HG03066 (cell line): ENCODE results near the gene SLC8A1.

ENCODE experiments used
- ATAC-seq: cut with Tn5 transposase; IDR thresholded peaks from one replicate; pipeline ENCODE4 v1.9.1; 2021; ENCODE audit warnings: low read depth; ENCODE audit not compliant: unreplicated experiment

Gene SLC8A1

GRCh38 chr2:40430776-40431599, 20.9 kb downstream of the SLC8A1 start:
- no peak for ATAC-seq

GRCh38 chr2:40428439-40428838, 23.5 kb downstream of the SLC8A1 start:
- no peak for ATAC-seq

GRCh38 chr2:40421631-40422297, 30.1 kb downstream of the SLC8A1 start:
- ATAC-seq: no peak

GRCh38 chr2:40420478-40420877, 31.4 kb downstream of the SLC8A1 start:
- ATAC-seq: no peak

GRCh38 chr2:40419364-40419762, 32.5 kb downstream of the SLC8A1 start:
- ATAC-seq: no peak

GRCh38 chr2:40418614-40419363, 33.1 kb downstream of the SLC8A1 start:
- ATAC-seq: no peak

- no peak for ATAC-seq
Observed at GRCh38 chr2:40416486-40416885, 35.4 kb downstream of the SLC8A1 start.

- no peak for ATAC-seq
Observed at GRCh38 chr2:40415391-40415790, 36.5 kb downstream of the SLC8A1 start.

GRCh38 chr2:40412456-40412855, 39.4 kb downstream of the SLC8A1 start:
- no peak for ATAC-seq

GRCh38 chr2:40410695-40411094, 41.2 kb downstream of the SLC8A1 start:
- ATAC-seq: no peak

GRCh38 chr2:40409734-40410133, 42.2 kb downstream of the SLC8A1 start:
- no peak for ATAC-seq

GRCh38 chr2:40406485-40407289, 45.2 kb downstream of the SLC8A1 start:
- ATAC-seq: no peak

GRCh38 chr2:40405465-40405864, 46.4 kb downstream of the SLC8A1 start:
- no peak for ATAC-seq

- no peak for ATAC-seq
Observed at GRCh38 chr2:40404517-40404916, 47.4 kb downstream of the SLC8A1 start.

GRCh38 chr2:40403233-40403836, 48.6 kb downstream of the SLC8A1 start:
- ATAC-seq: no peak

- ATAC-seq: no peak
Observed at GRCh38 chr2:40401896-40402295, 50.0 kb downstream of the SLC8A1 start.

GRCh38 chr2:40400336-40400953, 51.4 kb downstream of the SLC8A1 start:
- ATAC-seq: no peak

GRCh38 chr2:40397765-40398164, 54.1 kb downstream of the SLC8A1 start:
- no peak for ATAC-seq

- ATAC-seq: no peak
Observed at GRCh38 chr2:40396124-40396523, 55.8 kb downstream of the SLC8A1 start.
